K562 (cell line): ENCODE measurements around the gene SOS1. TPM values are rescaled to one million over a fixed set of nuclear protein-coding genes. Genes with fewer than 3 reads are reported as not detected.

ENCODE experiments used
- CBFA2T3 ChIP-seq: fragments of 450-650 bp; IDR thresholded peaks from 2 replicates; pipeline ENCODE4 v1.6.1; 2017
- DNMT1 ChIP-seq: fragments of 450-650 bp; IDR thresholded peaks from 2 replicates; pipeline ENCODE4 v1.6.1; 2016; ENCODE audit warnings: antibody characterized with exemption, mild to moderate bottlenecking
- ELK3 ChIP-seq: fragments of 450-650 bp; formaldehyde crosslinking; IDR thresholded peaks from 2 replicates; pipeline ENCODE4 v1.4.0; 2020; ENCODE audit warnings: mild to moderate bottlenecking
- ESRRA ChIP-seq: fragments of 450-650 bp; IDR thresholded peaks from 2 replicates; pipeline ENCODE4 v1.6.1; 2014; ENCODE audit warnings: low read depth, mild to moderate bottlenecking, moderate library complexity, borderline replicate concordance
- ETS1 ChIP-seq: conservative IDR thresholded peaks from 2 replicates; pipeline ENCODE4 v1.6.1; 2011; ENCODE audit warnings: low read depth, mild to moderate bottlenecking, low read length; ENCODE audit not compliant: control insufficient read depth
- GABPA ChIP-seq: fragments of 200-800 bp; sonication (Bioruptor generic); conservative IDR thresholded peaks from 2 replicates; pipeline ENCODE4 v1.6.1; 2016; ENCODE audit warnings: low read depth, missing genetic modification characterization, missing compliant biosample characterization
- GABPB1 ChIP-seq: sonication (generic); formaldehyde crosslinking; IDR thresholded peaks from 2 replicates; pipeline ENCODE4 v1.8.0; 2022; ENCODE audit warnings: mild to moderate bottlenecking, missing genetic modification reagents
- HOMEZ ChIP-seq: fragments of 250-450 bp; sonication (Bioruptor Pico); IDR thresholded peaks from 2 replicates; pipeline ENCODE4 v1.4.0; 2020; ENCODE audit warnings: mild to moderate bottlenecking, moderate library complexity
- IFI16 ChIP-seq: fragments of 250-450 bp; sonication (Bioruptor Pico); IDR thresholded peaks from 2 replicates; pipeline ENCODE4 v2.1.2; 2022; ENCODE audit warnings: mild to moderate bottlenecking, inconsistent platforms
- NCOA1 ChIP-seq: fragments of 450-650 bp; IDR thresholded peaks from 2 replicates; pipeline ENCODE4 v1.6.1; 2016; ENCODE audit warnings: low read depth
- NCOA4 ChIP-seq: fragments of 450-650 bp; IDR thresholded peaks from 2 replicates; pipeline ENCODE4 v1.6.1; 2018; ENCODE audit warnings: mild to moderate bottlenecking; ENCODE audit not compliant: partially characterized antibody
- NFIC ChIP-seq: fragments of 450-650 bp; IDR thresholded peaks from 2 replicates; pipeline ENCODE4 v1.6.1; 2017; ENCODE audit warnings: mild to moderate bottlenecking, inconsistent platforms
- RNF2 ChIP-seq: sonication (generic); IDR thresholded peaks from 2 replicates; pipeline ENCODE4 v1.6.1; 2016
- SIX5 ChIP-seq, 2 experiments: IDR thresholded peaks; 2 replicates each; pipeline ENCODE4 v1.6.1; 2011; ENCODE audit warnings: low read length in 2 of 2, borderline replicate concordance in 1 of 2, low read depth in 1 of 2, mild to moderate bottlenecking in 1 of 2, moderate library complexity in 1 of 2; ENCODE audit not compliant: insufficient read depth in 1 of 2
- SMARCE1 ChIP-seq: fragments of 450-650 bp; IDR thresholded peaks from 2 replicates; pipeline ENCODE4 v1.7.1; 2016; ENCODE audit warnings: mild to moderate bottlenecking
- SNAPC5 ChIP-seq: fragments of 250-450 bp; sonication (Bioruptor Pico); IDR thresholded peaks from 2 replicates; pipeline ENCODE4 v1.8.0; 2021; ENCODE audit warnings: moderate library complexity, mild to moderate bottlenecking, inconsistent platforms
- SREBF2 ChIP-seq: sonication (generic); formaldehyde crosslinking; IDR thresholded peaks from 2 replicates; pipeline ENCODE4 v1.4.0; 2020; ENCODE audit warnings: mild to moderate bottlenecking, missing genetic modification reagents
- TFAM ChIP-seq: fragments of 250-450 bp; sonication (Bioruptor Pico); conservative IDR thresholded peaks from 2 replicates; pipeline ENCODE4 v1.5.0; 2021; ENCODE audit warnings: mild to moderate bottlenecking, moderate library complexity
- TSHZ1 ChIP-seq: fragments of 250-450 bp; sonication (Bioruptor Pico); IDR thresholded peaks from 2 replicates; pipeline ENCODE4 v1.4.0; 2020; ENCODE audit warnings: mild to moderate bottlenecking, moderate library complexity
- ZBED1 ChIP-seq: IDR thresholded peaks from 2 replicates; pipeline ENCODE4 v1.6.1; 2014
- ZNF165 ChIP-seq: fragments of 250-450 bp; sonication (Bioruptor Pico); IDR thresholded peaks from 2 replicates; pipeline ENCODE4 v1.4.0; 2020; ENCODE audit warnings: borderline replicate concordance
- ZNF436 ChIP-seq: fragments of 250-450, 450-650 bp; sonication (Bioruptor Pico); formaldehyde crosslinking; IDR thresholded peaks from 2 replicates; pipeline ENCODE4 v1.7.0; 2020; ENCODE audit warnings: mild to moderate bottlenecking
- ZNF75A ChIP-seq: fragments of 450-650 bp; formaldehyde crosslinking; IDR thresholded peaks from 2 replicates; pipeline ENCODE4 v1.4.0; 2020; ENCODE audit warnings: mild to moderate bottlenecking
- polyA plus RNA-seq, 8 experiments: library from polyadenylated mRNA; depleted of rRNA in 4 of 8; stranded (reverse) in 5 of 8; unstranded in 3 of 8; fragments of >200 nt; fragmentation: Nextera tagmentation in 2 of 8; fragmentation: Illumina TruSeq in 1 of 8; extraction: Ambion mirVana in 2 of 8; extraction: Trizol in 1 of 8; gene quantifications; 2 replicates each; pipeline versions ENCODE4 v1.2.1 to v1.2.3, GENCODE V29; 2011 to 2014; ENCODE audit warnings: inconsistent platforms in 1 of 8, missing spikeins in 1 of 8
- total RNA-seq, 7 experiments: library from RNA; depleted of rRNA in 6 of 7; stranded (reverse); fragments of >200 nt in 6 of 7; fragmentation: Illumina TruSeq in 2 of 7; extraction: Trizol in 2 of 7; gene quantifications; 2 replicates each; pipeline versions ENCODE4 v1.2.1 to v1.2.3, GENCODE V29; 2011 to 2021; ENCODE audit warnings: low replicate concordance in 1 of 7

SOS1 gene
- total and polyA plus RNA-seq, 9 of the 15 experiments (the other 6 are each of a cell fraction or from before 2014, with no cell fraction given): 2.5 to 27.1 (median 16.3) TPM

- TF ChIP-seq TSHZ1 (CRISPR knock-in tag) (no peak), HOMEZ (CRISPR knock-in tag) (no peak), SIX5 (IDR thresholded peaks at IDR 0.05; ENCODE audit: borderline replicate concordance in 1 of 2, insufficient read depth in 1 of 2, low read depth in 1 of 2, low read length in 2 of 2) (peak in 1 of 2 experiments; percentile 12; a peak in 2 of 4 replicates), CBFA2T3 (peak; percentile 22), IFI16 (CRISPR knock-in tag) (no peak), NFIC (peak; percentile 40), ZBED1 (peak; percentile 44; the same call in 1 of the 2 replicates), ELK3 (CRISPR knock-in tag) (no peak), DNMT1 (no peak), ETS1 (peak; percentile 91), SREBF2 (CRISPR knock-in tag) (no peak), GABPB1 (peak; percentile 97), SMARCE1 (no peak), ESRRA (peak; percentile 91), TFAM (no peak), RNF2 (peak; percentile 76), ZNF165 (CRISPR knock-in tag) (peak; percentile 43; the same call in 1 of the 2 replicates), GABPA (tag) (peak; percentile 95), NCOA1 (peak; percentile 9; the same call in 1 of the 2 replicates), SNAPC5 (CRISPR knock-in tag) (no peak), ZNF75A (CRISPR knock-in tag) (no peak; the same call in 1 of the 2 replicates), NCOA4 (peak; percentile 96), ZNF436 (CRISPR knock-in tag) (no peak)
These were observed 3.3 kb upstream of the SOS1 start (continued) for GRCh38 chr2:39124000-39124745.
